GM12892 (cell line): Measurements from ENCODE around the gene HSPBP1.

Source experiments
- POLR2A ChIP-seq: IDR thresholded peaks from 2 replicates; pipeline ENCODE4 v1.6.1; 2011; ENCODE audit warnings: low read depth, low read length, control low read depth
- TAF1 ChIP-seq: IDR thresholded peaks from 2 replicates; pipeline ENCODE4 v1.6.1; 2011; ENCODE audit warnings: low read depth, mild to moderate bottlenecking, control low read depth, low read length, borderline replicate concordance

DNA sequence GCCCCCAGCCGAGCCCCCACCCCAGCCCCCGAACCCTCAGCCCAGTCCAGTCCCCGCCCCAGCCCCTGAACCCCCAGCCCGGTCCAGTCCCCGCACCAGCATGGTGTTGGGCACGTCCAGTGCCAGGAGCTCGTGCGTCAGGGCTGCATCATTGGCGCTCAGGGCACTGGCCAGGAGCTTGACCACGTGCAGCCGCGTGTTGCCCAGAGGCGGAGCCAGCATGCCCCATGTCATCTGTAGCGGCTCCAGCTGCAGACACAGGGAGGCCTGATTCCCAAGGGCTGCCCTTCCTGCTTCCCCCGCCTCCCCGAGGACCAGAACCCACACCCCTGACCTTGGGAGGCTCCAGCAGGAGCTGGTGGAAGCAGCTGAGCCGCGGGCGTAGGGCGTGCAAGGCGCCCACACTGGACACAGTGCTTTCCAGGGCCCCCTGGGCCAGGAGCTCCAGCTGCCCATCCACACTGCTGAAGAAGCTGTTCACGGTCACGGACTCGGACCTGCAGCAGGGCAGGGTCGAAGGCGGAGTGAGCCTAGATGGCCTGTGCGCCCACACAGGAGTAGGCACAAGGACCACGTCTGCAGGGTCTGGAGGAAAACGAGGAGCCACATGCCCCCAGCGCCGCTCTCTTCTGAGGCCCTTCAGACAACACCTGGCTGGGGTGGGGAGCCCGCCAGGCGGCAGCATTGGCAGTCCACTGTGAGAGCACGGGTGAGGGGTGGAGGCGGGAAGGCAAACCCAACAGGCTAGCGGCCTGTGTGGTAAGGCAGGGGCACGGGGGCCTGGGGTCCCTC lies 38.6 kb downstream of the HSPBP1 start:
- TF ChIP-seq POLR2A = no peak
- no peak for TF ChIP-seq TAF1
